HG03097 (cell line): ENCODE results near the gene UGT2B28.
"Not testable (repeated sequence)": the region's sequence is repeated elsewhere in the genome, so short reads cannot be mapped to it uniquely, and the experiment has no call there.

ENCODE experiments used
- ATAC-seq: cut with Tn5 transposase; IDR thresholded peaks from one replicate; pipeline ENCODE4 v1.9.1; 2021; ENCODE audit not compliant: unreplicated experiment, low FRiP score

Gene UGT2B28

DNA sequence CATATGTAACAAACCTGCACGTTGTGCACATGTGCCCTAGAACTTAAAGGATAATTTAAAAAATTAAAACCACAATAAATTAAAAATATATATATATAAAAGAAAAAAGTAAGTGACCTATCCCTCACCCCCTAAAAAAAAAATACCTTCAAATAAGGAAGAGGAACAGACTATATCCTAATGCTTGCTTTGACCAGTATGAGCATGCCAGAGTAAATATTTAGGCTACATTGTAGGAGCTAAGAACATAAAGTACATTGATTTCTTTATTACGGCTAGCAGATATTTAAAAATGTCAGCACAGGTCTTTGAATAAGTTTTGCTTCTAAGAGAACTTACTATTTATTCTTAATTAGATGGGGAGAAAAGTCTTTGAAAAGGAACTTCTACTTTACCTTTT, 62.8 kb downstream of the UGT2B28 start:
- not testable (repeated sequence) for ATAC-seq

DNA sequence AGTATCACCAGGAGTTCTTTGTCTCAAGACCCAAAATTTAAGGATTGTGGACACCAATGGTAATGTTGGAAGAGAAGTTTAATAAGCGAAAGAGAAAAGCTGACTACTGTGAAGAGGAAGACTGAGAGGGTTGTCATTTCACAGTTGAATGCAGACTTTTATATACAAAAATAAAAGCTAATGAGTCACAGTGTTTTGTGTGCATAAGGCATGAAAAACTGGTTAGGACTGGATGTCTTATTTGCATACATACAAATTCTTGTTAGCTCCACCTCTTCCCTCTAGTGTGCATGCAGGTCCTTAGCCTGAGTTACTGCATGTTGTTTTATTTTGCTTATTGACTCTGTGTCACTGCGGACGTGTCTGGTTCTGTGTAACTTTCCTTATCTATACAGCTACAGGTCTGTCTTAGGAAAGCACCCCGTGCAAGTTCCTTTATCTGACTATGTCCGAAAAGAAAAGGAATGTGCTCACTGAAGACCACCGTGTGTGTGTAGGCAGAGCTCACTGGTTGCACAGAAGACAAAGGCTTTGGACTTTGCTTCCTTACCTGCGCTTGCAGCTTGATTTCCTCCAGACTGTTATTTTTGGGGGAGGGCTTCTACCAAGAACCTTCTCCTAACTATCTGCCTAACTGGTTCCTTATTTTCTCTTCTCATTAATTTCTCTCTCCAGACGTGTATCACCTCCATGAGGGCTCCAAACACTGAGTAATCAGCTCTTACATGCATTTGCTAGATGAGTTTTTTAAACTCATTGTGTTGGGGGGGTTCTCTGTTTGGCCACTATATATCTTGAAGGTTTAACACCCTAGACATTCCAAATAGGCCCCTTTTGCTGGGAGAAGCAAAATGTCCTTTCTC, 63.5 kb downstream of the UGT2B28 start:
- ATAC-seq = not testable (repeated sequence)
